Activated CD4-positive, CD25-positive, alpha-beta regulatory T cell treated with anti-CD3 and anti-CD28 coated beads, Interleukin-2, amount 50 U/mL, for 16 hours (primary cell): ENCODE data around the gene SND1.

ENCODE experiments used
- DNase-seq: peaks from one replicate; pipeline ENCODE4 v3.0.0-alpha.2; 2020; ENCODE audit warnings: low read depth, low spot score

SND1 gene

GRCh38 chr7:127932076-127932475 lies 280.1 kb downstream of the SND1 start:
- no peak for DNase-seq

GRCh38 chr7:127932496-127932895 lies 280.5 kb downstream of the SND1 start:
- DNase-seq, result no peak

- no peak for DNase-seq
Observed at GRCh38 chr7:127933146-127933545, 281.2 kb downstream of the SND1 start.

- no peak for DNase-seq
Observed at GRCh38 chr7:127934711-127935110, 282.7 kb downstream of the SND1 start.

- no peak for DNase-seq
Observed at GRCh38 chr7:127935847-127936376, 283.9 kb downstream of the SND1 start.

- no peak for DNase-seq
Observed at GRCh38 chr7:127937066-127937680, 285.2 kb downstream of the SND1 start.

- DNase-seq, result no peak
Observed at GRCh38 chr7:127938588-127938987, 286.6 kb downstream of the SND1 start.

GRCh38 chr7:127940381-127941160 lies 288.6 kb downstream of the SND1 start:
- DNase-seq, result no peak

- DNase-seq, result no peak
Observed at GRCh38 chr7:127941476-127942210, 289.6 kb downstream of the SND1 start.

GRCh38 chr7:127943541-127944521 lies 291.8 kb downstream of the SND1 start:
- DNase-seq, result no peak

- DNase-seq, result no peak
Observed at GRCh38 chr7:127946111-127946510, 294.1 kb downstream of the SND1 start.

- no peak for DNase-seq
Observed at GRCh38 chr7:127946847-127947246, 294.9 kb downstream of the SND1 start.

- no peak for DNase-seq
Observed at GRCh38 chr7:127948312-127948711, 296.3 kb downstream of the SND1 start.

GRCh38 chr7:127948930-127949329 lies 296.9 kb downstream of the SND1 start:
- no peak for DNase-seq

- no peak for DNase-seq
Observed at GRCh38 chr7:127949769-127950222, 297.8 kb downstream of the SND1 start.

- DNase-seq, result no peak
Observed at GRCh38 chr7:127950233-127950935, 298.4 kb downstream of the SND1 start.

- no peak for DNase-seq
Observed at GRCh38 chr7:127953423-127954356, 301.7 kb downstream of the SND1 start.

GRCh38 chr7:127954357-127954748 lies 302.4 kb downstream of the SND1 start:
- no peak for DNase-seq

- no peak for DNase-seq
Observed at GRCh38 chr7:127955051-127955531, 303.1 kb downstream of the SND1 start.
